OCI-LY7 (cell line): ENCODE measurements around the gene ARHGAP42.

ENCODE experiments used
- EZH2phosphoT487 ChIP-seq: fragments of 200-600 bp; sonication (generic); IDR thresholded peaks from 2 replicates; pipeline ENCODE4 v1.6.1; 2018; ENCODE audit warnings: low read depth, borderline replicate concordance, mild to moderate bottlenecking, mixed run types, antibody characterized with exemption, low read length, moderate library complexity, mixed read lengths
- TF ChIP-seq, protein P1 (sequence below): fragments of 200-600 bp; sonication (generic); conservative IDR thresholded peaks from 2 replicates; pipeline ENCODE4 v1.5.1; 2014; ENCODE audit warnings: mild to moderate bottlenecking, antibody characterized with exemption, low read length, moderate library complexity, mixed read lengths

DNA sequence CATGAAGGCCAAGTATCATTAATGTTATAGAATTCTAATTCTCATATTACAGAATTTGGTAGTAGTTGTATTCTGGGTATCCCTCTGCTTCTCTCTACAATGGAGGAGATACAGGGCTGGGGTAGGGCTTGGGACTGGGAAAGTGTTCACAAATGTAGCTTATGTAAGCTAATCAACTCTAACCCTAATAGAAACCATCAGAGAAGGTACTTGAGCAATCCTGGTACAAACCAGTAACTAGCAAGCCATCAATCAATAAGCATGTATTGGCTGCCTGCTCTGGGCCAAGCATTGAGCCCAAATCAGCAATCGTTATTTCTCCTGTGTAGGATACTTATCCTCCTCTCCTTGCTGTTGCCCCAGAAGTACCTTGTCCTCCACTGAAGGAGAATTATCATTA is 268.2 kb downstream of the ARHGAP42 start:
- TF ChIP-seq, protein P1, sequence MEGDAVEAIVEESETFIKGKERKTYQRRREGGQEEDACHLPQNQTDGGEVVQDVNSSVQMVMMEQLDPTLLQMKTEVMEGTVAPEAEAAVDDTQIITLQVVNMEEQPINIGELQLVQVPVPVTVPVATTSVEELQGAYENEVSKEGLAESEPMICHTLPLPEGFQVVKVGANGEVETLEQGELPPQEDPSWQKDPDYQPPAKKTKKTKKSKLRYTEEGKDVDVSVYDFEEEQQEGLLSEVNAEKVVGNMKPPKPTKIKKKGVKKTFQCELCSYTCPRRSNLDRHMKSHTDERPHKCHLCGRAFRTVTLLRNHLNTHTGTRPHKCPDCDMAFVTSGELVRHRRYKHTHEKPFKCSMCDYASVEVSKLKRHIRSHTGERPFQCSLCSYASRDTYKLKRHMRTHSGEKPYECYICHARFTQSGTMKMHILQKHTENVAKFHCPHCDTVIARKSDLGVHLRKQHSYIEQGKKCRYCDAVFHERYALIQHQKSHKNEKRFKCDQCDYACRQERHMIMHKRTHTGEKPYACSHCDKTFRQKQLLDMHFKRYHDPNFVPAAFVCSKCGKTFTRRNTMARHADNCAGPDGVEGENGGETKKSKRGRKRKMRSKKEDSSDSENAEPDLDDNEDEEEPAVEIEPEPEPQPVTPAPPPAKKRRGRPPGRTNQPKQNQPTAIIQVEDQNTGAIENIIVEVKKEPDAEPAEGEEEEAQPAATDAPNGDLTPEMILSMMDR = no peak
- no peak for TF ChIP-seq EZH2phosphoT487
